ENCODE measurements around the gene UBE3A. TPM values are rescaled to one million over a fixed set of nuclear protein-coding genes. Genes with fewer than 3 reads are reported as not detected.

The UBE3A gene
- total RNA-seq, 1 experiment from 2014 or later: 104 TPM

- ChIA-PET CTCF (no interaction called here), RAD21 (ENCODE audit: low non-redundant PET in 1 of 2, low total read pairs in 2 of 2, uncharacterized antibody in 2 of 2, unreplicated experiment in 2 of 2) (no interaction called here), POLR2A (no interaction called here)
- no peaks in the 10 kb centered on the region for H3K9me2 ChIP-seq (ENCODE audit: insufficient read depth)
- no peak overlapping the region for H3K4me3 ChIP-seq (replicated peaks in 1 of 2; ENCODE audit: low read depth in 1 of 2, low read length in 2 of 2)
- DNase-seq (ENCODE audit: low read depth, low spot score) (no peak), ATAC-seq (no peak)
- H3K4me1 ChIP-seq (ENCODE audit: control insufficient read depth in 1 of 2, insufficient read depth in 2 of 2, low read length in 2 of 2): no peaks in the 10 kb centered on the region
- no peak for TF ChIP-seq JUND (IDR thresholded peaks at IDR 0.05)
- no peak for TF ChIP-seq CTCF (IDR thresholded peaks at IDR 0.05 in 2 of 3, conservative IDR thresholded peaks at IDR 0.05 in 1 of 3; ENCODE audit: borderline replicate concordance in 1 of 3, insufficient read depth in 1 of 3, low read depth in 2 of 3, low read length in 2 of 3)
- no peak for TF ChIP-seq ZBTB33 (IDR thresholded peaks at IDR 0.05; ENCODE audit: extremely low read depth, insufficient replicate concordance, low read length)
- TF ChIP-seq REST (IDR thresholded peaks at IDR 0.05; ENCODE audit: low read depth): no peak
- no peak for TF ChIP-seq ZFX (IDR thresholded peaks at IDR 0.05)
- TF ChIP-seq RAD21 (IDR thresholded peaks at IDR 0.05; ENCODE audit: low read depth): no peak
- no peak for TF ChIP-seq TCF7L2 (IDR thresholded peaks at IDR 0.05; ENCODE audit: borderline replicate concordance, extremely low read depth, insufficient read depth, insufficient read length)
- TF ChIP-seq CBX3 (IDR thresholded peaks at IDR 0.05; ENCODE audit: low read depth): no peak
- no peak for TF ChIP-seq CEBPB (IDR thresholded peaks at IDR 0.05; ENCODE audit: low read depth)
- no peak for TF ChIP-seq ATF3 (IDR thresholded peaks at IDR 0.05)
- no peak for TF ChIP-seq SIN3A (IDR thresholded peaks at IDR 0.05; ENCODE audit: low read depth)
- no peak for TF ChIP-seq YY1 (IDR thresholded peaks at IDR 0.05; ENCODE audit: extremely low read depth, insufficient replicate concordance, low read depth, low read length)
- peaks cover 0 to 15% of the 10 kb centered on the region in 2 experiments; a peak in 3 of 4 replicates for H3K36me3 ChIP-seq (ENCODE audit: control insufficient read depth in 1 of 2, insufficient read depth in 2 of 2, low read length in 2 of 2)
- H3K79me2 ChIP-seq (ENCODE audit: insufficient read depth, low read length): peaks cover 100% of the 10 kb centered on the region
- no peak overlapping the region for H3K27ac ChIP-seq (ENCODE audit: low read depth, low read length)
- no peaks in the 10 kb centered on the region for H3K27me3 ChIP-seq (ENCODE audit: insufficient read depth, low read length)
- intact Hi-C loops (cut with micrococcal nuclease): loop anchor here (1.0 to 5.0 kb wide), 2 partner anchors 14 to 39 kb away; no protein-coding TSS in a partner anchor
- H3K4me2 ChIP-seq (ENCODE audit: low read length): no peak overlapping the region
- no peak overlapping the region for H2AFZ ChIP-seq (ENCODE audit: low read depth, low read length, poor library complexity, severe bottlenecking)
- BruUV-seq (replicated peaks): no TSS peak
- no peaks in the 10 kb centered on the region for H4K20me1 ChIP-seq (ENCODE audit: insufficient read depth)
- H3K9me3 ChIP-seq (ENCODE audit: control insufficient read depth in 1 of 2, insufficient read depth in 1 of 2, low read depth in 1 of 2, low read length in 2 of 2): no peaks in the 10 kb centered on the region
- no peak overlapping the region for H3K9ac ChIP-seq (ENCODE audit: low read length)
Measured at GRCh38 chr15:25378501-25378901, 60.3 kb downstream of the UBE3A start.
